Common myeloid progenitor, CD34-positive (primary cell): Measurements from ENCODE around the gene CRACDL.

Experiments used
- CTCF ChIA-PET: fragments of 350-600 bp; sonication (Branson Sonifier 250); formaldehyde crosslinking; loops from one replicate; lab custom pipeline; 2021; ENCODE audit warnings: antibody characterized with exemption; lab: Charles Lee
- POLR2A ChIA-PET: fragments of 350-600 bp; sonication (Branson Sonifier 250); formaldehyde crosslinking; loops from one replicate; lab custom pipeline; 2021; ENCODE audit warnings: antibody characterized with exemption; lab: Charles Lee
- DNase-seq, 3 donors: peaks; one replicate each; pipeline versions ENCODE4 v3.0.0 to v3.0.0-alpha.2; 2013
- H3K27ac ChIP-seq, 2 experiments: 1 replicate in 1 of 2; 2 replicates in 1 of 2; pipeline ENCODE4 v1.7.0; 2013; ENCODE audit warnings: inconsistent platforms in 2 of 2, low read length in 2 of 2, mild to moderate bottlenecking in 2 of 2, low read depth in 1 of 2, moderate library complexity in 1 of 2; ENCODE audit not compliant: severe bottlenecking in 2 of 2, insufficient read depth in 1 of 2, poor library complexity in 1 of 2
- H3K27me3 ChIP-seq, 5 experiments: replicated peaks in 2 of 5; 1 replicate in 3 of 5; 2 replicates in 2 of 5; pipeline versions ENCODE4 v1.6.1 to v1.7.0; 2013; ENCODE audit warnings: low read length in 4 of 5, mild to moderate bottlenecking in 2 of 5, moderate library complexity in 2 of 5, inconsistent platforms in 1 of 5; ENCODE audit not compliant: insufficient read depth in 5 of 5, control insufficient read depth in 4 of 5
- H3K36me3 ChIP-seq, 4 experiments: 1 replicate in 2 of 4; 2 replicates in 2 of 4; pipeline versions ENCODE4 v1.6.1 to v1.7.0; 2013; ENCODE audit warnings: low read length in 3 of 4, control low read depth in 1 of 4, mild to moderate bottlenecking in 1 of 4; ENCODE audit not compliant: control insufficient read depth in 4 of 4, insufficient read depth in 4 of 4
- H3K4me1 ChIP-seq, 4 experiments: 1 replicate in 3 of 4; 2 replicates in 1 of 4; pipeline versions ENCODE4 v1.6.1 to v1.7.1; 2013; ENCODE audit warnings: low read length in 3 of 4, mild to moderate bottlenecking in 3 of 4, control low read depth in 1 of 4, inconsistent platforms in 1 of 4, moderate library complexity in 1 of 4; ENCODE audit not compliant: control insufficient read depth in 4 of 4, insufficient read depth in 4 of 4; ENCODE audit errors: control extremely low read depth in 1 of 4
- H3K4me3 ChIP-seq, 7 experiments: 1 replicate in 4 of 7; 2 replicates in 3 of 7; pipeline versions ENCODE4 v1.5.1 to v1.7.0; 2013; ENCODE audit warnings: mild to moderate bottlenecking in 7 of 7, low read length in 6 of 7, moderate library complexity in 6 of 7, inconsistent platforms in 2 of 7, low read depth in 2 of 7, control low read depth in 1 of 7; ENCODE audit not compliant: insufficient read depth in 4 of 7, control insufficient read depth in 1 of 7; ENCODE audit errors: extremely low read depth in 1 of 7
- H3K9me3 ChIP-seq, 5 experiments: 1 replicate in 4 of 5; 2 replicates in 1 of 5; pipeline versions ENCODE4 v1.6.1 to v1.7.1; 2013; ENCODE audit warnings: low read length in 4 of 5, mild to moderate bottlenecking in 2 of 5, inconsistent platforms in 1 of 5, low read depth in 1 of 5, moderate library complexity in 1 of 5; ENCODE audit not compliant: control insufficient read depth in 4 of 5, insufficient read depth in 2 of 5; ENCODE audit errors: control extremely low read depth in 1 of 5
- WGBS: methylation state at CpG from one replicate; pipeline ENCODE4 v1.1.5; 2013; ENCODE audit not compliant: insufficient coverage; 5-methylcytosine and 5-hydroxymethylcytosine counted together

The CRACDL gene

DNA sequence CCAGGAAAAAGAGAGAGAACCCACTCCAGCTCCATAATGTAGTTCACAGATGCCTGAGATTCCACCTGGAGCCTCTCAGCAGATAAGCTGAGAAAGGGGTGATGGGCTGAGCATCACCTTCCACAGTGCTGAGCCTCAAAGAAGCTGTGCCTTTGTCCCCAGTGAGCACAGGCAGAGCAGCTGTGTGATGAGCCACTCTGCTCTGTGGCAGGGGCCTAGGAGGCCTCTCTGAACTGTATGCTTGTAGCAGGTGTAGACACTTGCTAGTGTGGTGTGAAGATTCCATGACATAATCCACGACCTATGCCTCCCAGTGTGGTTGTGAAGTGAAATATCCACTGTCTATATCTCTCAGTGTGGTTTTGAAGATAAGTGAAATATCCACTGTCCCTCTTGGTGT, 134.7 kb downstream of the CRACDL start:
- H3K27ac ChIP-seq, result no peak overlapping the region
- ChIA-PET CTCF (interaction anchor here (2.0 kb wide), 1 partner anchor 12 kb away, joined by 4 read pairs; no protein-coding TSS in a partner anchor), POLR2A (no interaction called here)
- peak in 1 of 3 donors; percentile 9 for DNase-seq
- peaks cover 0 to 2% (median 0%) of the 10 kb centered on the region in 5 experiments for H3K27me3 ChIP-seq
- no peak overlapping the region for H3K4me3 ChIP-seq
- no CpG with 5 or more reads among the region's 1 CpG for WGBS
- no peaks in the 10 kb centered on the region for H3K9me3 ChIP-seq
- H3K4me1 ChIP-seq, result peaks cover 0 to 17% (median 6%) of the 10 kb centered on the region in 4 experiments
- no peaks in the 10 kb centered on the region for H3K36me3 ChIP-seq

DNA sequence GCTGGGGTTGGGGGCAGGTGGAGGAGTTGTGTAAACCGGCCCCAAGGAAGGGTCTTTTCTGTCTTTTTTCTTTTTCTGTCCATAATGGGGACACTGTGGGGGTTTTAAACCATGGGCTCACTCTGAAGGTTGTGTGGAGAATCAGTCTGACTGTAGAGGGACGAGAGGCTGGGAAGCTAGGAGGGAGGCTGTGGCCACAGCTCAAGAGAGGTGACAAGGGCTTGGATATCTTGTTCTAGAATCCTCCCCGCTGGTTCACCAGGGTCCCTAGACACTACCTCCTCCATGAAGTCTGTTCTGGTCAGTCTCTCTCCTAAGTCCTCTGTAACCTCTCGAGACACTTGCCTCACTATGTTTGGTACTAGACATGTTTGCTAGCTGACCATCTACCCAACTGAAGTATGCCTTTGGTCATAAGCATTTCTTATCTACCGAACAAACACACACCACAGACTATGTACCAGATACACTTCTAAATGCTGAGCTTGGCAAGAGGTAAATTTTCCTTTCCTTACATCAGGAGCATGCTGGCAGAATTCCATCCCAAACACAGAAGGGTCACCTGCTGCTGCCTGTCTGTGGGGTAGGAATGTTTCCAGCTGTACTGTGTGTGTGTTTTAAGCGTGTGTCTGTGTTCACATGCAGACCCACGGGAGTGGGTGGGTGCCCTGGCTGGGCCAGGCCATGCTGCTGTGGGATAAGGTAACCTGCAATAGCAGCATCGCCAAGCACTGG, 135.5 kb downstream of the CRACDL start:
- 92% methylated on average over 6 of the region's 8 CpGs for WGBS

DNA sequence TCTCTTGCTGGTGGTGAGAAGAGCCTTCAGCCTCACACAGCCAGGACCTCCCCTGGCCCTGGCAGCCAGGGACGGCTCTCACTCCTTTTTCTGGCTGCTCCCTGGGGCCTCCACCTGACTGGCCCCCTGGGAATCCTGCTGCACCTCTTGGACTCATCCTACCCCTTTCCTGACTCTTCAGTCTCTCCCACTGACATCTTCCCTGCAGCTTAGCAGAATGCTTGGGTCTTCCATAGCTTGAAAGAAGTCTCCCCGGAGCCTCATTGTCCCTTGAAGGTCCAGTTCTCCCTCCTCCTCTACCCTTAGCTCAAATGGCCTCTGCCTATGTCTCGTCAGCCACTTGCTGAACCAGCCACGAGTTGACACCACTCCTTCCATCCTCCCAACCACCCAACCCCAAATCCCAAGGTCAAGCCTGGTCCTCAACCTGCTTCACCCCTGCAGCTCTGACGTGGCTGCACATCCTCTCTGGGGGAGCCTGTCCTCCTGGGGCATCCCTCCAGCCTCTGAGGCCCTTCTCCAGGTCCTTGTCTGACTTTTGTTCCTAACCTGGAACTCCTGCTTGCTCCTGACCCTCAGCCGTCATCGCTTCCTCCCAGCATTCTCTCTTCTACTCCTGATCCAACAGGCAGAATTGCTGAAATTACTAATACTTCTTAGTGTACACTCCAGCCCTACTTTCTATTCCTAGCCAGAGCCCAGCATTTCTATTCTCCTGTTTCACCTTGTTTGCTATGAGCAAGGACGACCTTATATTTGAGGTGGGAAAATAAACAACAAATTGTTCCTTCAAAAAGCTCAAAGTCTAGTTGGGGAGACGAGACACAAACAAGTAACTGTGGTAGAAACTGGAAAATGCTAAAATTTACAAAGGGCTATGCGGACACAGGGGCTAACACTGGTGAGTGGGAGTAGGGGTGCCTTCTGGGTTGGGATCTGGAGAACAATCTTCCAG, 136.4 kb downstream of the CRACDL start:
- WGBS, result 97% methylated on average over 10 of the region's 10 CpGs
- Histone ChIP-seq H3K36me3 (no peaks in the 10 kb centered on the region), H3K9me3 (no peaks in the 10 kb centered on the region), H3K4me1 (peaks cover 0 to 2% (median under 1%) of the 10 kb centered on the region in 4 experiments), H3K27me3 (peaks cover 0 to 2% (median 0%) of the 10 kb centered on the region in 5 experiments), H3K4me3 (no peak overlapping the region), H3K27ac (no peak overlapping the region)
- POLR2A ChIA-PET, result no interaction called here
- CTCF ChIA-PET, result no interaction called here
- no peak for DNase-seq

More for the DNA sequence above, 135.5 kb downstream of the CRACDL start:
- Histone ChIP-seq H3K27ac (no peak overlapping the region), H3K27me3 (peaks cover 0 to 2% (median 0%) of the 10 kb centered on the region in 5 experiments), H3K4me1 (peaks cover 0 to 9% (median 5%) of the 10 kb centered on the region in 4 experiments), H3K36me3 (no peaks in the 10 kb centered on the region), H3K9me3 (no peaks in the 10 kb centered on the region), H3K4me3 (no peak overlapping the region)
- ChIA-PET CTCF (interaction anchor here (2.0 kb wide), 1 partner anchor 11 kb away, joined by 4 read pairs; no protein-coding TSS in a partner anchor), POLR2A (no interaction called here)
- DNase-seq, result no peak

DNA sequence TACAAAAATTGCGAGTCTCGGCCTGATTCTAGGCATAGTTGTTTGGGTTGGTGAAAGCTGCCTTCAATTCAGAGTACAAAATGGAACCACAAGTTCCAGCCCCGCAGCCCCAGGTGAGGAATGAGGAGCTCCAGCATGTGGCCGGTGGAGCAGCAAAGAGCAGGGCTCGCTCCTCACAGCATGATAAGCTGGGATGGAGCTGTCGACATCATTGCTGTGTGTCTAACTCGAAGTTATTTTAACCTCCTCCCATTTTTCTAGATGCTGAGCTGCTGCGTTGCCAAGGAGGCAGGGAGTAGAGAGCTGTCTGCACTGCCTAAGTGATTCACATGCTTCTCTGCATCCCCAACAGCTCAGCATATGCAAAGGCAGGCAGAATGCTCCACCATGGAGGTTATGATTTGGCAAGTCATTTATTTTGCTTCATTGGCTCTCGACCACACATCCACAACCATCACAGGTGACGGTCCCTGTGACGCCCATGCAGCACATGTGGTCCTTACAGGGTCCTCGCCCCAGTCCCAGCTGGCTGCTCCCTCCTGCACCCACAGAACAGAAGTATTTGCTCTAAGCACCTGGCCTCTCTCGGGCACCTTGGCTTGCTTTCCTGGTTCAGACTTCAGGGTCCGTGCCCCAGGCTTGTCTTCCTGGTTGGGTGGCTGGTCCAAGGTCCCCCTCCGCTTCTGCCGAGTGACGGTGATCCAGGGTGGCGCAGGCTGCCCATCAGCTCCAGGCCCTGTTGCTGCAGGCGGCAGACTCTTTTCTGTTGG, 139.1 kb downstream of the CRACDL start:
- Histone ChIP-seq H3K27ac (no peak overlapping the region), H3K4me3 (no peak overlapping the region), H3K36me3 (no peaks in the 10 kb centered on the region), H3K9me3 (no peaks in the 10 kb centered on the region), H3K4me1 (peaks cover 0 to 2% (median 0%) of the 10 kb centered on the region in 4 experiments), H3K27me3 (peaks cover 0 to 2% (median 0%) of the 10 kb centered on the region in 5 experiments)
- WGBS, result 95% methylated on average over 16 of the region's 19 CpGs
- POLR2A ChIA-PET, result no interaction called here
- DNase-seq, result no peak
- CTCF ChIA-PET, result interaction anchor here (0.5 kb wide), 1 partner anchor 32 kb away, joined by 3 read pairs; no protein-coding TSS in a partner anchor

DNA sequence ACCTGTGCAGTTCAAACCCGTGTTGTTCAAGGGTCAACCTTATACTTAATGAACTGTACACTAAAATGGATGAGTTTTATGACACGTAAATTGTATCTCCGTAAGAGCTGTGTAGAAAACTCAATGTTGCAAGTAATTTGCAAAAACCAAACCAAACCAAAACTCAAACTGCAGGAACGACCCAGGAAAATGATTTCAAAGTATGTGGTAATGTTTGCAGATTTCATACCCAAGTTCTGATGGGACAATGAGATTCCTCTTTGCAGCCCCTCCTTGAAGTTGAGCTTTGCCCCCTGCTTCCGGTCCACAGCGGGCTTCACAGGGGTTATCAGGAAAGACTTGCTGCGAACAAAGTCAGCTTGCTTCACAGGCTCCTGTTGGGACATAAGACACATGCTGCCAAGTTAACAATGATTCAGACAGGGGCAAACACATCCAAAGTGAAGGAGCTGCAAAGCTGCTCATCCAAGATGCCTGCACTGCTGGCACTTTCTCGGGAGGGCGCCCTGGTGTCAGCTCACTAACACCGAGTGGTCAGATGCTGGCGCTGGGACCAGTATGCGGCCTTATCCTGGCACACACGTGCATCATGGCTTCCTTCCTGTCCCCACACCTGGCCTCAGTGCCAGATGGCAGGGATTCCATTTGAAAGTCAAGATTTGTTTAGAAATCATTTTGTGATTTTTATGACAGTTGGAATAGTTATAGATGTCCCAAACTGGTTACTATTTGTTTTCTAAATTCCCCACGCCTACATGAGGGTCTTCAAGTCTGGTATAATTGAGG, 139.9 kb downstream of the CRACDL start:
- Histone ChIP-seq H3K4me3 (no peak overlapping the region), H3K9me3 (no peaks in the 10 kb centered on the region), H3K4me1 (peaks cover 0 to 2% (median 0%) of the 10 kb centered on the region in 4 experiments), H3K36me3 (no peaks in the 10 kb centered on the region), H3K27me3 (peaks cover 0 to 2% (median 0%) of the 10 kb centered on the region in 5 experiments), H3K27ac (no peak overlapping the region)
- peak in 2 of 3 donors; percentile 32 to 43 for DNase-seq
- WGBS, result 85% methylated on average over 10 of the region's 14 CpGs
- CTCF ChIA-PET, result interaction anchor here (0.5 to 1.1 kb wide), 2 partner anchors 31 to 72 kb away, joined by 3 read pairs; no protein-coding TSS in a partner anchor
- POLR2A ChIA-PET, result no interaction called here
